Parathyroid adenoma (tissue), 2 donors: ENCODE measurements around the gene TEX261.

Experiments used
- H2AFZ ChIP-seq: fragments of 300-600 bp; sonication (generic); one replicate; pipeline ENCODE4 v1.7.0; 2017; ENCODE audit warnings: antibody characterized with exemption, mild to moderate bottlenecking
- H3K27ac ChIP-seq: fragments of 300-600 bp; sonication (generic); one replicate; pipeline ENCODE4 v1.7.0; 2017
- H3K27me3 ChIP-seq: fragments of 300-600 bp; sonication (generic); one replicate; pipeline ENCODE4 v1.7.0; 2017; ENCODE audit warnings: low read length; ENCODE audit not compliant: control insufficient read depth, insufficient read depth
- H3K36me3 ChIP-seq: fragments of 300-600 bp; sonication (generic); one replicate; pipeline ENCODE4 v1.7.0; 2017; ENCODE audit warnings: low read length; ENCODE audit not compliant: control insufficient read depth, insufficient read depth
- H3K4me1 ChIP-seq: fragments of 300-600 bp; sonication (generic); one replicate; pipeline ENCODE4 v1.7.0; 2017; ENCODE audit warnings: control low read depth
- H3K4me2 ChIP-seq: fragments of 300-600 bp; sonication (generic); one replicate; pipeline ENCODE4 v1.7.0; 2017; ENCODE audit warnings: low read length
- H3K4me3 ChIP-seq: fragments of 300-600 bp; sonication (generic); one replicate; pipeline ENCODE4 v1.7.0; 2017; ENCODE audit warnings: low read depth, low read length
- H3K79me2 ChIP-seq: fragments of 300-600 bp; sonication (generic); one replicate; pipeline ENCODE4 v1.7.0; 2017; ENCODE audit warnings: control low read depth
- H3K9ac ChIP-seq: fragments of 300-600 bp; sonication (generic); one replicate; pipeline ENCODE4 v1.7.0; 2017; ENCODE audit warnings: mild to moderate bottlenecking
- H3K9me3 ChIP-seq: fragments of 300-600 bp; sonication (generic); one replicate; pipeline ENCODE4 v1.7.0; 2017; ENCODE audit warnings: low read length; ENCODE audit not compliant: control insufficient read depth
- TF ChIP-seq, protein P1 (sequence below): fragments of 300-600 bp; sonication (generic); IDR thresholded peaks from one replicate; pipeline ENCODE4 v1.7.0; 2017; ENCODE audit warnings: antibody characterized with exemption, mild to moderate bottlenecking
- donor health status: primary hyperparathyroidism.

TEX261 gene

DNA sequence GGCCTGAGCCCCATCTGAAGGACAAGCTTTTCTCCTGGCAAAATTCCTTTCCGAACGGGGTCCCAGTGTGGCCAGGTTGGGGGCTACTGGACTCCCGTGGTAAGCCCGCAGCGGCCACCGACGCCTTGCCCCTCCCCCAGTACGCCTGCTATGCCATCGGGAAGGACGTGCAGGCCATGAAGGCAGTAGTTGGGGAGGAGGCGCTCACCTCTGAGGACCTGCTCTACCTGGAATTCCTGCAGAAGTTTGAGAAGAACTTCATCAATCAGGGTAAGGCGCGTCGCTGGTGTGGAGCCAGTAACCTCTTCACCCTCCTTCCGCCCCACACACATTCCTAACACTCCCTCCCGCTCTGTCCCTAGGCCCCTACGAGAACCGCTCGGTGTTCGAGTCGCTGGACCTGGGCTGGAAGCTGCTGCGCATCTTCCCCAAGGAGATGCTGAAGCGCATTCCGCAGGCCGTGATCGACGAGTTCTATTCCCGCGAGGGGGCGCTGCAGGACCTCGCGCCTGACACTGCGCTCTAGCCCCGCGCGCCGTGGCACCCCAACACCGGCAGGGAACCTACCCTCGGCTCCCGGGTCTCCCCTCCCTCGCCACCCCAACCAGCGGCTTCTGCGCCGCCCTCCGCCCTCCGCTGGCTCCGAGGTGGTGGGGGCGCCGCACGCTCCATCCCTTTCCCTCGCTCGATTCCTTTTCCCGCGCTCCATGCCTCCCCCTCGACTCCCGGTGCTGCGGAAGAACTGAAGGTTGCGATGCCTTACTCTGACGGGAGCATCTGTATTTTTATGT, 29.9 kb downstream of the TEX261 start:
- H3K4me1 ChIP-seq: no peaks in the 10 kb centered on the region
- peak overlapping the region; percentile 60 for H2AFZ ChIP-seq
- no peaks in the 10 kb centered on the region for H3K36me3 ChIP-seq
- no peak overlapping the region for H3K27ac ChIP-seq
- no peaks in the 10 kb centered on the region for H3K79me2 ChIP-seq
- peak overlapping the region; percentile 82 for H3K4me2 ChIP-seq
- no peaks in the 10 kb centered on the region for H3K9me3 ChIP-seq
- TF ChIP-seq, protein P1, sequence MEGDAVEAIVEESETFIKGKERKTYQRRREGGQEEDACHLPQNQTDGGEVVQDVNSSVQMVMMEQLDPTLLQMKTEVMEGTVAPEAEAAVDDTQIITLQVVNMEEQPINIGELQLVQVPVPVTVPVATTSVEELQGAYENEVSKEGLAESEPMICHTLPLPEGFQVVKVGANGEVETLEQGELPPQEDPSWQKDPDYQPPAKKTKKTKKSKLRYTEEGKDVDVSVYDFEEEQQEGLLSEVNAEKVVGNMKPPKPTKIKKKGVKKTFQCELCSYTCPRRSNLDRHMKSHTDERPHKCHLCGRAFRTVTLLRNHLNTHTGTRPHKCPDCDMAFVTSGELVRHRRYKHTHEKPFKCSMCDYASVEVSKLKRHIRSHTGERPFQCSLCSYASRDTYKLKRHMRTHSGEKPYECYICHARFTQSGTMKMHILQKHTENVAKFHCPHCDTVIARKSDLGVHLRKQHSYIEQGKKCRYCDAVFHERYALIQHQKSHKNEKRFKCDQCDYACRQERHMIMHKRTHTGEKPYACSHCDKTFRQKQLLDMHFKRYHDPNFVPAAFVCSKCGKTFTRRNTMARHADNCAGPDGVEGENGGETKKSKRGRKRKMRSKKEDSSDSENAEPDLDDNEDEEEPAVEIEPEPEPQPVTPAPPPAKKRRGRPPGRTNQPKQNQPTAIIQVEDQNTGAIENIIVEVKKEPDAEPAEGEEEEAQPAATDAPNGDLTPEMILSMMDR: peak; percentile 57
- H3K27me3 ChIP-seq: no peaks in the 10 kb centered on the region
- no peak overlapping the region for H3K9ac ChIP-seq
- peak overlapping the region; percentile 45 for H3K4me3 ChIP-seq

DNA sequence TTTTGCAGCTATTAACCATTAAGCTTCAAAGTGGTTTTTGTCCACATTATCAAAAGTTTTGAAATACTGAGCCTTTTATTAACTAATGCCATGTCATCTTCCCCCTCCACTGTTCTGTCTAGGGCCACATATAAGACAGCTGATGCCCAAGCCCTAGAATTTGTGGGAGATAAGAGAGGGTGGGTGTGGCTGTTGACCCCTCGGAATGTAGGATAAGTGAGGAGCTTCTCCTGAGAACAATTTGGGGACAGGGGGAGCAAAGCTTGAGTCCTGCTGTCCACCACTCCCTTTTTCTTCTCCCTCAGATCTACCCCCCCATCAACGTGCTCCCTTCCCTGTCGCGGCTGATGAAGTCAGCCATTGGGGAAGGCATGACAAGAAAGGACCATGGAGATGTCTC, 30.5 kb downstream of the TEX261 start:
- H3K4me3 ChIP-seq: no peak overlapping the region
- H3K4me1 ChIP-seq: no peaks in the 10 kb centered on the region
- TF ChIP-seq, protein P1: no peak
- H3K9ac ChIP-seq: no peak overlapping the region
- no peaks in the 10 kb centered on the region for H3K36me3 ChIP-seq
- no peak overlapping the region for H2AFZ ChIP-seq
- no peaks in the 10 kb centered on the region for H3K27me3 ChIP-seq
- no peak overlapping the region for H3K4me2 ChIP-seq
- H3K9me3 ChIP-seq: no peaks in the 10 kb centered on the region
- H3K27ac ChIP-seq: no peak overlapping the region
- H3K79me2 ChIP-seq: no peaks in the 10 kb centered on the region

DNA sequence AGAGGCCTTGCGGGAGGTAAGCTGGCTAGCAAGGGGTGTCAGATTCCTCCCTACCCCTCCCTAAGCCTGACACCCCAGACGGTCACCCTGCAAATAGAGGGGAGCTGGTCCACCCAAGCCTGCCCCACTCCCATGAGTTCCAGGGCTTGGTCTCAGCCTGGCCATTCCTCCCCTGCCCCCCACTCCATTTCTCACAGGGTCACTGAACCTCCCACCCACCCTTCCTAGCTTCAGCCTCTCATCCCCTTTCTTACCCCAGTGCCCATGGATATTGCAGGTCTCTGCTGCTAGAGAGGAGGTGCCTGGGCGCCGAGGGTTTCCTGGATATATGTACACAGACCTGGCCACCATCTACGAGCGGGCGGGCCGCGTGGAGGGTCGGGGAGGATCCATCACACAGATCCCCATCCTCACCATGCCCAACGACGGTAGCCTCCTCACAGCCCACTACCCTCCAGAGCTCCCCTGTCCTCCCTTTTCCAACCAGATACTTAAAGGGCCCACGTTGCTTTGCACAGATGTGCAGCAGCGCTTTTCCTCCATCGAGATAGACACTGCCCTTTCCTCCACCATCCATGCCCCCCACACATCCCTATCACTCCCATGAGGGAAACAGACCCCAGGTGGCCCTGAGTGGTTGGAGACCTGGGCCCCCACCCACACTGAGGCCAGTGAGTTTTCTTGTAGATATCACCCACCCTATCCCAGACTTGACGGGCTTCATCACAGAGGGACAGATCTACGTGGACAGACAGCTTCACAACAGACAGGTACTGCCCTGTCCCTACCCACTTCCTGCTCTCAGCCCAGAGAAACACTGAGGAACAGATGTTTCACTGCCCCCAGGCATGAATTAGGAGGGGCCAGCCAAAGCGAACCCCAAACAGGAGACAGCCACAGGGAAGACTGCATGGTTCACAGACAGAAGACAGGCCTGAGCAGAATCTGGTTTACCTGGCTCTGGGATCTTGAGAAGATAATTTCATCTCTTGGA, 31.5 kb downstream of the TEX261 start:
- no peaks in the 10 kb centered on the region for H3K27me3 ChIP-seq
- no peaks in the 10 kb centered on the region for H3K9me3 ChIP-seq
- H3K9ac ChIP-seq: no peak overlapping the region
- H3K27ac ChIP-seq: no peak overlapping the region
- TF ChIP-seq, protein P1: no peak
- no peaks in the 10 kb centered on the region for H3K36me3 ChIP-seq
- no peak overlapping the region for H2AFZ ChIP-seq
- H3K4me2 ChIP-seq: no peak overlapping the region
- no peaks in the 10 kb centered on the region for H3K79me2 ChIP-seq
- no peaks in the 10 kb centered on the region for H3K4me1 ChIP-seq
- H3K4me3 ChIP-seq: no peak overlapping the region

DNA sequence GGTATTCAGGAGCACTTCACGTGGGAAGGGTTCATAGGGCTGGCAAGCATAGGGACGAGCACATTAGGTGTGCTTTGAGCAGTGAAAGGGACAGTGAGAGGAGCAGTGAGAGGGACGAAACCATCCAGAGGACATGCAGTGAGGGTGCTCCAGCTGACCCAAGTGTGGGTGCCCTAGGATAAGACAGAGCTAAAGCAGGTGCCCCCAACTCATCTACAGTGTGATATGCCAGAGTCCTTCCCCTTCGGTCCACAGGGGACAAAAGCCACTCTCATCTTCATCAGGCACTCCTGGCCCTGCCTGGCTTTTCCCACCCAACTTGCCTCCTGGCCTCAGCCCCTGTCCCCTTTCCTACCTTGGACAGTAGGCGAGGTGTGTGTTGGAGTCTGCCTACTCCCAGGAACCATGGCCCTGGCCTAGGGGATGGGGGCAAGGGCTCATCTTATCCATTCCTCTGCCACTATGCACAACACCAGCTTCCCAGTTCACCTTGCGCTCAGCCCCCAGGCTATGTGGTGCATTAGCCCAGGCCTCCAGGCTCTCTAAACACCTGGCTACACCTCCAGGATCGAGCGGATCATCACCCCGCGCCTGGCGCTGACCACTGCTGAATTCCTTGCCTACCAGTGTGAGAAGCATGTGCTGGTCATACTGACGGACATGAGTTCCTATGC, 32.3 kb downstream of the TEX261 start:
- no peak overlapping the region for H2AFZ ChIP-seq
- no peaks in the 10 kb centered on the region for H3K79me2 ChIP-seq
- H3K27me3 ChIP-seq: no peaks in the 10 kb centered on the region
- H3K4me3 ChIP-seq: no peak overlapping the region
- H3K9ac ChIP-seq: no peak overlapping the region
- no peaks in the 10 kb centered on the region for H3K9me3 ChIP-seq
- no peak overlapping the region for H3K27ac ChIP-seq
- no peak overlapping the region for H3K4me2 ChIP-seq
- TF ChIP-seq, protein P1: no peak
- no peaks in the 10 kb centered on the region for H3K36me3 ChIP-seq
- no peaks in the 10 kb centered on the region for H3K4me1 ChIP-seq
